A204.1 (cell line): ENCODE measurements around the gene FBXO8.
A peak's percentile ranks its signal among the peaks of the same experiment; 100 is the strongest.
"Not testable (repeated sequence)": the region's sequence is repeated elsewhere in the genome, so short reads cannot be mapped to it uniquely, and the experiment has no call there.

ENCODE experiments used
- FAIRE-seq: peaks from 2 replicates; lab custom pipeline; 2012; peaks lifted over from hg19 to GRCh38; lab: Jason Lieb, UNC

FBXO8 gene

DNA sequence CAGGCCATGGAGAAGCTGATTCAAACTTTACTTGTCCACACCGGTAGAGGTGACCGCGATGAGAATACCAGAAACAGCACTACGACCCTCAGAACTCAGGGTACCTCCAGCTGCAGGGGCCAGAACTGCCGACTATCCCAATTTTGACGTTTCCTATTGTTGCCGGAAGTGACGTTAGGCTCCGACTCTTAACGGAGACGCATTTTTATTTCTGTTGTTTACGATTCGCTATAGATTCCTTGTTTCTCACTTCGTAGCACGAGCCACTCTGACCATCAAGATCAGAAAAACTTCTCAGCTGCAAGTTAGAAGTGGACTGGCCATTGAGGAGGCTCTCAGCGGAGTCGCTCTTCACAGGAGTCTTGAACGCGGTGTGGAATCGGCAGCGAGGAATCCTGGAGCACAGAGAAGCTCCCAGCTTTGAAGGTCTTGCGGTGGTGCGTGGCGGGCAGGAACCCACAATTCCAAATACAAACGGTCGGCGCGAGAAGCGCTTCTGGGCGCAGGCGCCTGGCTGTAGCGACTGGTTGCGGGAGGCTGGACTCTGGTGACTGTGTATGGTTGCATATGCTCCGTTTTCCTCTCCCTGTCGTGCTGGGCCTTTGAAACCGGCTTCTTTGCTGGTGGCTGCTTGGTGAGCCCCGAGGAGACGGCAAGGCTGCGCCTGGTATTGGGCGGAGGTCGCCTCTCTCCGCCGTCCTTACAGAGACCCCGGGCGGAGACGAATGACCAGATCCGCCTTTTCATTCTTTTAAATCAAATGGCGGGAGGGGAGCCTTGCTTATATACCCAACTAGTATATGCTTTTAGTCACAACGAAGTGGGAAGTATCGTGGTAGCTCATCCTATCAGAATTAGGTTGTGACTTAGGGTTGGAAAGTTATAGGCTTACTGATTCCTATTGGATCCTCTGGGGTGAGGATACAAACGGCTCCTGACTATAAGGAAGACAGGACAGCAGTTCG is at the start of gene FBXO8, which contains the start of gene CEP44:
FBXO8 (minus strand) TSS at position 161 of the 965 bp plus-strand sequence. CDS start 20,575 bp downstream, outside the sequence.
CEP44 (plus strand) TSS at position 405 of the 965 bp plus-strand sequence. CDS start 15,211 bp downstream, outside the sequence.
- FAIRE-seq, result peak; percentile 96

GRCh38 chr4:174332741-174333493 is 49.5 kb upstream of the FBXO8 start:
- no peak for FAIRE-seq

DNA sequence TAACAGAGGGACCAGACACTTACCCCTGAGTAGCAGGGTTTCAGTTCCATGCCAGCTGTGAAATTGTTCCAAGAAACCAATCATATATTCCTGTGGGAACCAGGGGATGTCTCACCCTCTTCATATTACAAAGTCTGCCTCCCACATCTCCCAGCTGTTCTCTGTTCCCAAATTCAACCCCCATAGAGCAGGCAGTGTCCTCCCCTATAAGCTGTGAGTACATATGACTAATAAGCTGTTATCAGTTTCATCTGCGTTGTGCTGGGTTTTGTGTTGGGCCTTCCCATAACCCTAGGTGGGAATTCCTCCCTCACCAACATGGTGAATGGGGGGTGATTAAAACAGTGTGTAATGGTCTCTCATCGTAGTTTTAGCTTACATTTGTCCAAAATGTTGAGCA is 41.3 kb upstream of the FBXO8 start:
- FAIRE-seq, result no peak

GRCh38 chr4:174324236-174324635 is 40.8 kb upstream of the FBXO8 start:
- no peak for FAIRE-seq

DNA sequence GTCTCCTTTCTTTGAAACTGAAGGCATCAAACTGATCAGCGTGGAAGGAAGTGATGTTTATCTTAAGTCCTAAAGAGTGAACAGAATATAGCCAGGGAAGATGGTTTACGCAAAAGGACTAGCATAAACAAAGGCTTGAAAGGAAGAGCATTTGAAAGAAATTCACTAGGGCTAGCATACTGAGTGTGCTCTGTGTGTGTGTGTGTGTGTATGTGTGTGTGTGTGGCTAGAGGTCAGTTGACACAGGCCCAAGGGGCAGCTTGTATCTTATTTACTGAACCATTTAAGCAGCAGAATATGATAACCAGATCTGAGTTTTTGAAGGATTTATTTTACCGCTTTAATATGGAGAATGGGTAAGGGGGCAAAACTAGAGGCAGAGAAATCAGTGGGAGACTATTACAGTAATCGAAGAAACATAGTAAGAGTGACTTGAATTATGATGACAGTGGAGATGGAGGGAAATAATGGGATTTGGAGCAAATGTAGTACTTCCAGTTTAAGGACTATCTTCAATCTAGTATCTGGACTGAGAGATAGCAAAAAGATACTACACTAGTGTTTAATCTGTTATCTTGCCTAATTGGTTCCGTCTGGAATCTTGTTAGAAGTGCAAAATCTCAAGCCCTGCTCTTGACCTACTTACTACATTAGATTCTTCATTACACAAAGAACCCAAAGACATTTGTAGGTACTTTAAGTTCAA is 37.2 kb upstream of the FBXO8 start:
- FAIRE-seq, result no peak

DNA sequence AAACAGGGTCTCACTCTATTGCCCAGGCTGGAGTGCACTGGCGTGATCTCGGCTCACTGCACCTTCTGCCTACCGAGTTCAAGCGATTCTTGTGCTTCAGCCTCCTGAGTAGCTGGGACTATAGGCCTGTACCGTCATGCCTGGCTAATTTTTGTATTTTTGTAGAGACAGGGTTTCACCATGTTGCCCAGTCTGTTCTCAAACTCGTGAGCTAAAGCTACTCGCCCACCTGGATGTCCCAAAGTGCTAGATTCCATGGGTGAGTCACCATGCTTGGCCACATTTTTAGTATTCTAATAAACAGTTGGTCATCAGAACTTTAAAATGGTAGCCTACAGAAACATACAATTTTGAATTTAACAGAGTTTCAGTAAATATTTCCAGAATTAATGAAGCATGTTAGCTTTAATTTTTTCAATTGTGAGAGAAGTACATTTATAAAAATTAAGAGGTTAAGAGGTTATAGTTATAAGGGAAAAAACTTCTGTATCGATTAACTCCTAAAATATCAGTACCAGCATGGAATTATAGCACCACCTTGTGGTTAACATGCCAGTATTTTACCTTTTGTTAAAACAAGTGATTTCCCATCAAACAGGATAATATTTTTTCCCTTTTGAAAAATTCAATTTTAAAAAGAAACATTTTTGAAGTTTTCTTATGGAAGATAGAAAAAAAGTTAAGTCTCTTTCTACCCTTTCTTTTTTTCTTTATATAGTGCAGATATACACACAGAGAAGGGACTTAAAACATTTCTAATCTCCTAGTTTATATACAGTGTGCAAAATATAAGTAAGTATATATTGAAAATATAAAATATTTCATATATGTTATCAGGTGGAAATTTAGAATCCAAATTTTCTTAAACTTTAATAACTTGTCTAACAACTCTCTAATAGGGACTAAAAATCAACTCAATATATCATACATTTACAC is 35.6 kb upstream of the FBXO8 start:
- peak; percentile 99 for FAIRE-seq

GRCh38 chr4:174317531-174317930 is 34.1 kb upstream of the FBXO8 start:
- FAIRE-seq, result no peak

DNA sequence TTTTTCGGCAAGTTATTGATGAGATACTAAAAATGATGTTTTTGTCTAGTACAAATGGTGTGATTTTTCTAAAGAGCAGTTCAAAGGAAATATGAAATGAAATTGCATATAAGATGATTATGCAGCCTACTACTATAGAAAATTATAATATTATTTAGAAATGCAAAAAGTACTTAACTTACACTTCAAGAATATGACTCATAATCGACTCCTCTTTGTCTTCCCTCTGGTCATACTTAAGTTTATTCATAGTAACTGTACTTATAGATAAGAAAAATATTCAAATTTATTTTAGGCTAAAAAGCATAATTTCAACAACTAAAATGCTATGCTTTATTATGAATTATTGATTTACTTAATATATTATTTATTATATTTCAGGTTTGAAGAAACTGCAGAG is 33.5 kb upstream of the FBXO8 start:
- FAIRE-seq, result no peak

DNA sequence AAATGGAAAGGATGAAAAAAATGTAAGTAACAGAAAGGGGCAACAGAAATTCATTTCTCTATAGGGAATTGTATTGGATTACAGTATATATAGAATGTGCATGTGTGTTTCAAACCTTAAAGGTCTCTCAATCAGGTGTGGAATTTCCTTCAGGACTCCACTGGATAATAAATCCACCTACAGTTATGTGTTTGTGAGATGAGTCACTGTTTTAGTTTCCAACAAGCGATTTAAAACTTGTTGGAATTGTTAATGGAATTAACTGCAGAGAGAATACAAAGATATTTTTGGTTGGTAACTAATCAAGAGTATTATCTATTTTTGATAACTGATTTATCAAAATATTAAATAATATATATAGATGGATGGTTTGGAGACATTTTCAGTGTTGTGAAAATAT is 33.1 kb upstream of the FBXO8 start:
- peak; percentile 93 for FAIRE-seq

DNA sequence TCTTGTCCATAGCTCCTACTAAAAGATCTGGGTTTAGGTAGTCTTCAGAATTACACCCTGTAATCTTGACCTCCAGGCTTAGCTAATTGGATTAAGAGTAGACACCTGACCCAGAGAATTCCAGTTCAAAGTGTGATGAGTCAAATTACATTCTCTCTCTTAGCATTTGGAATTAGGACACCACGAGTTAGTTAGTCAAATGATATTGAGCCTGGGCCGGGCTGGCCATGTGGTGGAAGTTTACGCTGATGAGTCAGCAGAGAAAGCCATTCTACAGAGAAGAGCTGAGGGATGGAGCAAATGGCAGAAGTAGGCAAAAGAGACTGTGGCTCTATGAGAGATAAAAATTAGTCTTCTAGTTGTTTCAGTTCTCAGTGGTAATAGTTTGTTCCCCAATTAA is 31.3 kb upstream of the FBXO8 start:
- FAIRE-seq, result peak; percentile 3

- no peak for FAIRE-seq
Observed at GRCh38 chr4:174314274-174314673, 30.8 kb upstream of the FBXO8 start.

GRCh38 chr4:174312993-174313392 is 29.5 kb upstream of the FBXO8 start:
- FAIRE-seq, result no peak

- no peak for FAIRE-seq
Observed at GRCh38 chr4:174307694-174308093, 24.2 kb upstream of the FBXO8 start.

GRCh38 chr4:174305961-174306360 is 22.5 kb upstream of the FBXO8 start:
- FAIRE-seq, result no peak

GRCh38 chr4:174304664-174305063 is 21.2 kb upstream of the FBXO8 start:
- FAIRE-seq, result no peak

DNA sequence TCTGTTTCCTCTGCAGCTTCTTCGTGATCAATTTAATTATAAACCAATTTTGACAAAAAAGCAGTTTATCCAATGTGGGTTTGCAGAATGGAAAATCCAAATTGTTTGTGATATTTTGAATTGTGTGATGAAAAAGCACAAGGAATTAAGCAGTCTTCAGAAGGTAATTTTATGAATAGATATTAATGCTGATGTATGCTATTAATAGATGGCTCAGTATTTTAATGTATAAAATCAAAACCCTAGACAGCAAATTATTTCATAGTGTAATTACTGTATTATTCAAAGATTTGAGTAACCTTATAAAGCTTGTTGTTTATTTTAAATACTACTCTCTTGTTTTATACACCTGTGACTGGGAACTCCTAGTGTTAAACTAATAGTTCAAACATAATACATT is 20.2 kb upstream of the FBXO8 start:
- no peak for FAIRE-seq

DNA sequence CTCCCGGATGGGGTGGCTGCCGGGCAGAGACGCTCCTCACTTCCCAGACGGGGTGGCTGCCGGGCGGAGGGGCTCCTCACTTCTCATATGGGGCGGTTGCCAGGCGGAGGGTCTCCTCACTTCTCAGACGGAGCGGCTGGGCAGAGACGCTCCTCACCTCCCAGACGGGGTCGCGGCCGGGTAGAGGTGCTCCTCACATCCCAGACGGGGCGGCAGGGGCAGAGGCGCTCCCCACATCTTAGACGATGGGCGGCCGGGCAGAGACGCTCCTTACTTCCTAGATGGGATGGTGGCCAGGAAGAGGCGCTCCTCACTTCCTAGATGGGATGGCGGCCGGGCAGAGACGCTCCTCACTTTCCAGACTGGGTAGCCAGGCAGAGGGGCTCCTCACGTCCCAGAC is 11.7 kb upstream of the FBXO8 start:
- not testable (repeated sequence) for FAIRE-seq

DNA sequence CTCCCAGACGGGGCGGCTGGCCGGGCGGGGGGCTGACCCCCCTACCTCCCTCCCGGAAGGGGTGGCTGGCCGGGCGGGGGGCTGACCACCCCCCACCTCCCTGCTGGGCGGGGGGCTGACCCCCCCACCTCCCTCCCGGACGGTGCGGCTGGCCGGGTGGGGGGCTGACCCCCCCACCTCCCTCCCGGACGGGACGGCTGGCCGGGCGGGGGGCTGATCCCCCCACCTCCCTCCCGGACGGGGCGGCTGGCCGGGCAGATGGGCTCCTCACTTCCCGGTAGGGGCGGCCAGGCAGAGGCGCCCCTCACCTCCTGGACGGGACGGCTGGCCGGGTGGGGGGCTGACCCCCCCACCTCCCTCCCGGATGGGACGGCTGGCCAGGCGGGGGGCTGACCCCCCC is 11.2 kb upstream of the FBXO8 start:
- FAIRE-seq, result not testable (repeated sequence)

GRCh38 chr4:174292473-174292872 is 9.0 kb upstream of the FBXO8 start:
- FAIRE-seq, result peak; percentile 40

DNA sequence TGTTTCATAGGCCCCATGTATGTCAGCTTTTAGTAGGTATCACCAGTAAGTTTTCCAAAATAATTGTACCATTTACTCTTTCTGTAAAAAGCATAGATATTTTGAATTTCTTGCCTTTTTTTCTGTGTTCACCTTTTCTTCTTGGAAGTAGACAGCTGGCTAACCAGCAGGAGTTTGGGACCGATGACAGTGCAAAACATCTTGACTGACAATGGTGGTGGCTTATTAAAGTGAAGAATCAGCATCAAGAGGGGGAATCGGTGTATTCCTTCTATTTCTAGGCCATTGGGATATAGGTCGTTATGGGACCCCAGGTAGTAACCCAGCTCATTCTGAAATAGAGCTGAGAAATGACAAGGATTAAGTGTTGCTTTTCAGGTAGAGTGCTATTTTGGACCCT is 3.4 kb upstream of the FBXO8 start:
- no peak for FAIRE-seq

DNA sequence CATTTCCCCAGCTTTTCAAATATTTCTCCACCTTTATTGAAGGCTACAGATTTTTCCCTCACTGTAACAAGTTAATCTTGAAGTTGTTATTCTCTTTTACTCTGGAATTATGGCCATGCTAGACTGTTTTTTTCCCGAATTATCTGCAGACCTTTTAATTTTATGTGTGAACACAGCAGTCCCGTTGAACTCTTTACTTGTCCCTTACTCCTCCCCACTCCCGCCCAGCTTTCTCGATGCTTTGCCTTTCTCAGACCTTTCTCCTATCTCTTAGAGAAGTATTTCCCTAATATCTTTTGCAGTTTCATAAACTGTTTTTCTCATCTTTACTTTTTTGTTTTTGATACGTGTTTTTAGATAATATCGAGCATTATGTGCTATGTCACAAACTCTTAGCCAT is 1.0 kb upstream of the FBXO8 start:
- no peak for FAIRE-seq
